ENCODE data around the gene DUSP2. TPM values are rescaled to one million over a fixed set of nuclear protein-coding genes. Genes with fewer than 3 reads are reported as not detected.
"Not testable (repeated sequence)": the region's sequence is repeated elsewhere in the genome, so short reads cannot be mapped to it uniquely, and the experiment has no call there.

DUSP2 gene
- polyA plus RNA-seq, 1 donor = 3.6 TPM

- no peak for DNase-seq
Measured at GRCh38 chr2:96161898-96162297, 16.7 kb upstream of the DUSP2 start.

GRCh38 chr2:96160366-96160765, 15.1 kb upstream of the DUSP2 start:
- DNase-seq = not testable (repeated sequence)

DNA sequence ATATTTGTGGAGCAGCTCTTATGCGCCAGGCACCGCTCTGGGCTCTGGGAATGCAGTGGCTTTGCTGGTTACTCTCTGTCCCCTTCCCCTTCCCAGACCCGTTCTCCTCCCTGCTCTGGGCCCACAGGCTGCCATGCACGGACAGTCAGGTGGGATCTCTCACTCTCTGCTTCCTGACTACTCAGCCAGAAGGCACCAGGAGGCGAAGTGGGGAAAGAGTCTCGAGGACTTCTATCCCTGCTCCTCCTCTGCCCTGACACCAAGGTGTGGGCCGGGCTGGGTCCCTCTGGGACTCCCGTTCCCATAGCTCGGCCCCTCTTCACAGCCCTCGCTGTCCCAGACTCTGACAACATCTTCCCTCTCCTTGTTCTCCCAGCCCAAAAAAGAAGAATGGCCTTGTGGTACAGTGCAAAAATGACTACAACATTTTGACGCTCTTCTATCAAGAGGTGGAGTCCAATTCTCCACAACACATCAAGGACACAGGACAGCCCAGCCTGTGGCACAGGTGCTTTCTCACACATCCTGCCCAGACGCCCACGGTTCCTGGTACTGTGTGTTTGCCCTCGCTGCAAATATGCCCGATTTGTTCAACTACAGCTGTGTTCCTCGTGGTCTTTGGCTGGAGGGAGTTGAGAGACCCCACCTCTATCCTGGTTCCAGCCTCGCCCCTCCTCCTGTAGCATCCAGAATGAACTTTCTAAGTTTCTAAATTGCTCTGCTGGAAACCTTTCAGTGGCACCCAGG, 14.0 kb upstream of the DUSP2 start:
- no peak for DNase-seq

- no peak for DNase-seq
Measured at GRCh38 chr2:96158554-96158940, 13.3 kb upstream of the DUSP2 start.

GRCh38 chr2:96157649-96158553, 12.7 kb upstream of the DUSP2 start:
- DNase-seq = no peak

GRCh38 chr2:96156926-96157648, 11.8 kb upstream of the DUSP2 start:
- DNase-seq = no peak

DNA sequence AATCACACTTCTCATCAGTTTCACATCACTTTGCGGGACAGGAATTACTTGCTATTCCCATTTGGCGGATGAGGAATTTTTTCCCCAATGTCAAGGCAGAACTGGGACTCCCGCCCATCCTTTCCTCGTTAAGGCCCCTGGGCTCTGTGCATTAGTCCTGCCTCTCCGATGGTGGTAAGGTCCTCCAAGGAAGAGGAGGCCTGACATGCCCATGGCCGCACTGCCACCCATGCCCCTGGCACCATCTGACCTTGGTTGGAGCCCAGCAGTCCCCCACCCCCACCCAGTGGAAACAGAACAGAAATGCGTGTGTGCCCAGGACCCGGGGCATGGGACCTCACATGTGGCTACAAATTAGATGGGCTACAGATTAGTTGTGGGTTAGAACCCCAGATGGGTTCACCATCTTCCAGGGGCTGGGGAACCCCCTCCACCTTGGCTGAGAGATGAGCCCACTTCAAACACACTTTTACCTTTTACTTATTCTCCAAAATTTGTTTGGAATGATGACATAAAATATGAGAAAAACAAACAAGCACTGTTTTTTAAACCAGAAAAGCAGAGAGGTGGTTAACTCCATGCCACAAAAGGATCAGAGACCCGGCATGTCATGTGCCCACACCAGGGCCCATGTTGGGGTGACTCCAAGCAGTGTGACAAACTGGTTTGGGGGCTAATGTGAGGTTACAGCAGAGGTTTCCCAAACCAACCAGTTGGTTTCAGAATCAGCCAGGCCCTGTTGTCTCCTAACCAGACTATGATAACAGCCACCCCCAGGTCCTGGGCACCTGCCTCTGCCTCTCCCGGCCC, 11.0 kb upstream of the DUSP2 start:
- DNase-seq = no peak

- no peak for DNase-seq
Measured at GRCh38 chr2:96154506-96155380, 9.5 kb upstream of the DUSP2 start.

DNA sequence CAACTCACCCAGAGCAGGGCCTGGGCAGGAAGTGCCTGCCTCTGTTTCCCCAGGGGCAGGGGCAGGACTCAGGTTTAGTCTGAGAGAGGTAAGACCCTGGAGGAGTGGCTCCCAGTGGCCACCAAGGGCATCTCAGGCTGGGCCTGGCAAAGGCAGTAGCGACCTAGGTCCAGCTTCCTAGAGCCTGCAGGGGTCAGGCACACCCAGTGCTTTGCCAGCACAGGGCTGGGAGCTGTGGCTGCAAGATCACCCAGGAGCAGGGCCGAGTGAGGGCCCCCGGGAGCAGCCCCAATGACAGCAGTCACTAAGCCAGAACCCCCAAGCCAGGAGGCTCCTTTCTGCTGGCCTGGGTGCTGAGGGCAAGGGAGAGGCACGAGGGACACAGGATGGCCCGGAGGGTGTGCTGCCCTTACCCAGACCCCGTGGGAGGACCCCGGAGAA, 8.8 kb upstream of the DUSP2 start:
- no peak for DNase-seq

- DNase-seq = no peak
Measured at GRCh38 chr2:96153291-96153713, 8.1 kb upstream of the DUSP2 start.

DNA sequence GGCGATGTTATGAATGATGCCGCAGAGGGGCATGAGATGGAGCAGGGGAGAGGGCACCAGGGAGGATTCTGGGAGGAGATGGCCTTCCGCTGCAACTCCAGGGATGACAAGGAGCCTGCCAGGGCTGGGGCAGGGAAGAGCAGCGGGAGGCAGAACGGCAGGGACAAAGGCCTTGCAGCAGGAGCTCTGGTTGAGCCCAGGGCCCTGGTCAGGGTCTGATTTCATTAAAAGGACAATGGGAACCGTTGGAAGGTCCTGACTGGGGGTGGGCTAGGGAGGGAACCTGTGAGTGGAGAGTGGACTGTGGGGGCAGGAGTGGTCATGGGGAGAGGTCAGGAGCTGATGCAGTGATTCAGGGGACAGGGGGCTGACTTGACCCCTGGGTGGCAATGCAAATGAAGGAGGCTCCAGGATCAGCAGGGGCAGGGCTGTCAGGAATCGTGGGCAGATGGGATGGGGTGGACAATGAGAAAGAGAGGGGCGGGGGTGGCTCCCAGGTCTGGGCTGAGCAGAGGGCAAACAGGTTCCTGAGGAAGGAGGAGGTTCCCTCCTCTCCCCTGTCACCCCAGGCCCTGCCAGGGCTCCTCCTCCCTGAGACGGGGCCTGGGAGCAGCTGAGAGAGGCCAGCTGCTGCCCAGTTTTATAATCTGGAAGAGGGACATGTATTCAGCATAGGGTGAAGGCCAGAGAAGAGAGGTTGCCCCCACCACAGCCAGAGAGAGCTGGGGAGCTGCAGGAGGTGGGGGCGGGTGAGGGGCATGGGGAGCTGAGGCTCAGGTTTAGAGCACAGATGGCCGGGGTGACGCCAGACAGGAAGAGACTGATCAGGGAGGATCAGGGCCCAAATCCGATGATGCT, 7.3 kb upstream of the DUSP2 start:
- no peak for DNase-seq

- DNase-seq = no peak
Measured at GRCh38 chr2:96151595-96152303, 6.5 kb upstream of the DUSP2 start.

DNA sequence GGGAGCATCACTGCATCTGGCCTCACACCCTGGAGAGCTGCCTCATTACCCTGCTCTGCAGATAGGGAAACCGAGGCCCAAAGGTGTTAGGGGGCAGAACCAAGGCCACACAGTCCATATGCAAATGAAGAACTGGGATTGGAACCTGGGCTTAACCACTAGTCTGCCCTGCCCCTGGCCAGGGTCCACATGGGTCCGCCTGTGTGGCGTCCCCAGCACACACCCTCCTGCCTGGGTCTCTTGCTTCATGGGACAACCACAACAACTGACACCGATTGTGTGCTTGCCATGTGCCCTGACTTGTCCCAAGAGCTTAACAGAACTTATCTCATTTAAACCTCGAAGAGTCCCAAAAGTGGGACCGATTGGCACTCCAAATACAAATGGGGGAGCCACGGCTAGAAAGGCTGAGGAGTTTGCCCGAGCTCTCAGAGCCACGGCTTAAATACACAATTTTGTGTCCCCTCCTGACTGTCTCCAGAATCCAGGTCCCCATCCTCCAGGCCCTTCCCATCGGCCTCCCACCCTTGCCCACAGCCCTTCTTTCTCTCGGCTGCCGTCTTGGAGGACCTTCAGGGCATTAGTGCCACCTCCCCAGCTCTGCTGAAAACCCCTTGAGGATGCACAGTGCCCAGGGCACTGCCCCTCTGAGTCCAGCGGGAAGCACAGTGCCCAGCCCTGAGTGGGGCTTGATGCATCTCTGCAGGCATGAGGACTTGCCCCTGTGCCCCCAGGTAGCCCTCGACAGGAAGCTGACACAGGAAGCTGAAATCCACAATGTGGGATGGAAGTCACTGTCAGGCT, 5.8 kb upstream of the DUSP2 start:
- DNase-seq = no peak

GRCh38 chr2:96150007-96150640, 4.9 kb upstream of the DUSP2 start:
- DNase-seq = no peak

GRCh38 chr2:96148410-96149217, 3.4 kb upstream of the DUSP2 start:
- DNase-seq = peak; percentile 52

GRCh38 chr2:96147593-96148201, 2.5 kb upstream of the DUSP2 start:
- DNase-seq = no peak

Measured in hindlimb muscle (tissue), 1 donor.